ENCODE measurements around the gene SOBP. TPM values are rescaled to one million over a fixed set of nuclear protein-coding genes. Genes with fewer than 3 reads are reported as not detected.

The SOBP gene
- total RNA-seq, 2 experiments from 2014 or later, result 0.05 to 0.17 TPM

DNA sequence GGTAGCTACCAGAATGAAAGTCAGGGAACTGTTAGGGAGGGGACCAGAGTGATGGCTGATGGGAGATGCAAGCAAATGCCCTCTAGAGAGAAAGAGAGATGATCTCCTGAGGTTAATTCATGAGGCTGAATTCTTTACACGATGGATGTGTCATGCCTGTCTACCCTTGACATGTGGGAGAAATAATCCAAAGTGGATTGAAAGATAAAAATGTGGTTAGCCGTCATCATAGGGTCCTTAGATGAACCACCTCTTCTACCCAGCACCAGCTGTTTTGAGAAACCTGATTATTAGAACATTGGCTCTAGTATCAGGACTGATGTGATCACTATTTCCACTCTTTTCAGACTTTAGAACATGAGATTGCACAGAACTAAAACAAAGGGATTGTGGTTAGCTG lies 53.6 kb downstream of the SOBP start:
- Histone ChIP-seq H3K36me3 (ENCODE audit: insufficient read depth, low read length) (no peaks in the 10 kb centered on the region), H3K9me3 (ENCODE audit: control insufficient read depth in 1 of 2, insufficient read depth in 1 of 2, low read length in 2 of 2) (no peaks in the 10 kb centered on the region), H3K27ac (ENCODE audit: low read depth in 1 of 2, low read length in 2 of 2) (no peak overlapping the region), H3K4me1 (ENCODE audit: insufficient read depth, low read length) (no peaks in the 10 kb centered on the region), H3K4me3 (ENCODE audit: low read length) (no peak overlapping the region), H3K27me3 (ENCODE audit: control insufficient read depth in 1 of 2, insufficient read depth in 2 of 2, low read length in 2 of 2) (peaks cover 0 to 12% of the 10 kb centered on the region in 2 experiments)
- H3K9me3 Mint-ChIP-seq, result no peaks in the 10 kb centered on the region
- H3K4me3 Mint-ChIP-seq, result no peak overlapping the region
- H3K4me1 Mint-ChIP-seq (ENCODE audit: low read depth), result no peaks in the 10 kb centered on the region
- POLR2A ChIA-PET, result no interaction called here
- CTCF ChIA-PET, result no interaction called here
- H3K27me3 Mint-ChIP-seq, result peaks cover 63% of the 10 kb centered on the region
- H3K27ac Mint-ChIP-seq, result no peak overlapping the region
- DNase-seq, result no peak
- ATAC-seq (ENCODE audit: poor library complexity), result no peak
- TF ChIP-seq, protein P1, sequence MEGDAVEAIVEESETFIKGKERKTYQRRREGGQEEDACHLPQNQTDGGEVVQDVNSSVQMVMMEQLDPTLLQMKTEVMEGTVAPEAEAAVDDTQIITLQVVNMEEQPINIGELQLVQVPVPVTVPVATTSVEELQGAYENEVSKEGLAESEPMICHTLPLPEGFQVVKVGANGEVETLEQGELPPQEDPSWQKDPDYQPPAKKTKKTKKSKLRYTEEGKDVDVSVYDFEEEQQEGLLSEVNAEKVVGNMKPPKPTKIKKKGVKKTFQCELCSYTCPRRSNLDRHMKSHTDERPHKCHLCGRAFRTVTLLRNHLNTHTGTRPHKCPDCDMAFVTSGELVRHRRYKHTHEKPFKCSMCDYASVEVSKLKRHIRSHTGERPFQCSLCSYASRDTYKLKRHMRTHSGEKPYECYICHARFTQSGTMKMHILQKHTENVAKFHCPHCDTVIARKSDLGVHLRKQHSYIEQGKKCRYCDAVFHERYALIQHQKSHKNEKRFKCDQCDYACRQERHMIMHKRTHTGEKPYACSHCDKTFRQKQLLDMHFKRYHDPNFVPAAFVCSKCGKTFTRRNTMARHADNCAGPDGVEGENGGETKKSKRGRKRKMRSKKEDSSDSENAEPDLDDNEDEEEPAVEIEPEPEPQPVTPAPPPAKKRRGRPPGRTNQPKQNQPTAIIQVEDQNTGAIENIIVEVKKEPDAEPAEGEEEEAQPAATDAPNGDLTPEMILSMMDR (IDR thresholded peaks at IDR 0.05), result no peak
- no peaks in the 10 kb centered on the region for H3K36me3 Mint-ChIP-seq (ENCODE audit: low read depth)
- intact Hi-C loops (cut with DNase I, micrococcal nuclease), result no loop called here

DNA sequence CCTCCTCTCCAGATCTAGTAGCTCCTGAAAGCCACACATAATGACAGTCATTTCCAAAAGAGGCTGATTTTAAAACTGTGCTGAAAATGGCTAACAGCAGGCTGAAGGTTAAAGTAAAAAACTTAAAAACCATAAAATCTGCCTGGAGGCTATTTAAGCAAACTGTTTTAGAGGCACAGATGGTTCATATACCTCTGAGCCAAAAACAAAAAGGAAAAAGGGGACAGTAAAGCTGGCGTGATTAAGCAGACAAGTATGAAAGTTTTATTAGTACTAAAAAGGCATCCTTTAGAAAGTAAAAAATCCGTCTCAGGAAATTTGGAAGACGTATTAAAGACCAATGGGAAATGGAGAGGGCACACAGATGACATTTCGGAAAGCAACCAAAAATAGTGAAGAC lies 55.8 kb downstream of the SOBP start:
- no peak overlapping the region for H3K27ac ChIP-seq (ENCODE audit: low read depth in 1 of 2, low read length in 2 of 2)
- TF ChIP-seq, protein P1 (IDR thresholded peaks at IDR 0.05), result no peak
- no peaks in the 10 kb centered on the region for H3K4me1 ChIP-seq (ENCODE audit: insufficient read depth, low read length)
- Mint-ChIP-seq H3K4me3 (no peak overlapping the region), H3K27ac (no peak overlapping the region), H3K4me1 (ENCODE audit: low read depth) (no peaks in the 10 kb centered on the region), H3K27me3 (peaks cover 52% of the 10 kb centered on the region), H3K9me3 (no peaks in the 10 kb centered on the region), H3K36me3 (ENCODE audit: low read depth) (no peaks in the 10 kb centered on the region)
- CTCF ChIA-PET, result no interaction called here
- intact Hi-C loops (cut with DNase I, micrococcal nuclease), result no loop called here
- DNase-seq (no peak), ATAC-seq (ENCODE audit: poor library complexity) (no peak)
- H3K4me3 ChIP-seq (ENCODE audit: low read length), result no peak overlapping the region
- H3K36me3 ChIP-seq (ENCODE audit: insufficient read depth, low read length), result no peaks in the 10 kb centered on the region
- POLR2A ChIA-PET, result no interaction called here
- H3K27me3 ChIP-seq (ENCODE audit: control insufficient read depth in 1 of 2, insufficient read depth in 2 of 2, low read length in 2 of 2), result no peaks in the 10 kb centered on the region
- H3K9me3 ChIP-seq (ENCODE audit: control insufficient read depth in 1 of 2, insufficient read depth in 1 of 2, low read length in 2 of 2), result no peaks in the 10 kb centered on the region

DNA sequence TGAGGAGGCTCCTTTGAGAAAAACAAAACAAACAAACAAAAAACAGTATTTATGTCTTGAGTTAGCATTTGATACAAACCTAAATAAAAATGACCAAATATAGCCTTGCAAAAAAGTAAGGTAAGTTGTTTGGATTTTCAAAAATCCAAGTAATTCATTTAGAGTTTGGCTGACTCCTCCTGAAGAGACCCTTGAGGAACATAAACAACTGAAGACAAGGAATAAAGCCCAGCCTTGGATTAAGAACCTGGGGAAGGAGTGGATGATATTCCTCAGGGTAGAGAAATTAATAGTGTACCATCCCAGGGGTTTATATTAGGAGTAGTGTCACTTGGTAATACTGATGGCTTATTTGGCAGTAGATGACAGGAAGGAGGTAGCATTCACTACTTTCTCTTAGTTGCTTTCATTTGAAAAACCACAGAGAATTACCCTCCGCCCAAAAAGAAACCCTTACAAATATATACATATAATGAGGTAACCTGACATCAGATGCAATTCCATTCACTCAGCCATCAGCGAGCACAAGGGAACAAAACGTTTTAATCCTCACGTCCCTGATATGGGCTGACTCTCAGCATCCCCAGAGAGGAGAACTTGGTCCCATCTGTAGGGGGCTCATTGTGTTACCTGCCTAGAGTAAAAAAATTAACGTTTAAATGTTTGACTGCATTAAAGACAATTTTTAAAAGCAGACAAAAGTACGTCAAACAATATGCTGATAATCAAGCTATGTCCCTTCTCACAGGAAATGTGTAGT lies 57.0 kb downstream of the SOBP start:
- no peaks in the 10 kb centered on the region for H3K27me3 ChIP-seq (ENCODE audit: control insufficient read depth in 1 of 2, insufficient read depth in 2 of 2, low read length in 2 of 2)
- H3K27me3 Mint-ChIP-seq, result peaks cover 54% of the 10 kb centered on the region
- H3K9me3 ChIP-seq (ENCODE audit: control insufficient read depth in 1 of 2, insufficient read depth in 1 of 2, low read length in 2 of 2), result no peaks in the 10 kb centered on the region
- ChIA-PET CTCF (no interaction called here), POLR2A (no interaction called here)
- ATAC-seq (ENCODE audit: poor library complexity) (no peak), DNase-seq (no peak)
- H3K9me3 Mint-ChIP-seq, result no peaks in the 10 kb centered on the region
- H3K4me1 ChIP-seq (ENCODE audit: insufficient read depth, low read length), result no peaks in the 10 kb centered on the region
- no peak overlapping the region for H3K27ac ChIP-seq (ENCODE audit: low read depth in 1 of 2, low read length in 2 of 2)
- H3K36me3 ChIP-seq (ENCODE audit: insufficient read depth, low read length), result no peaks in the 10 kb centered on the region
- H3K4me3 ChIP-seq (ENCODE audit: low read length), result no peak overlapping the region
- no peak overlapping the region for H3K27ac Mint-ChIP-seq
- TF ChIP-seq, protein P1 (IDR thresholded peaks at IDR 0.05), result no peak
- no peaks in the 10 kb centered on the region for H3K4me1 Mint-ChIP-seq (ENCODE audit: low read depth)
- H3K4me3 Mint-ChIP-seq, result no peak overlapping the region
- intact Hi-C loops (cut with DNase I, micrococcal nuclease), result no loop called here
- no peaks in the 10 kb centered on the region for H3K36me3 Mint-ChIP-seq (ENCODE audit: low read depth)
